ENCODE measurements around the gene TEX10.
"Not testable (repeated sequence)": the region's sequence is repeated elsewhere in the genome, so short reads cannot be mapped to it uniquely, and the experiment has no call there.

TEX10 gene

DNA sequence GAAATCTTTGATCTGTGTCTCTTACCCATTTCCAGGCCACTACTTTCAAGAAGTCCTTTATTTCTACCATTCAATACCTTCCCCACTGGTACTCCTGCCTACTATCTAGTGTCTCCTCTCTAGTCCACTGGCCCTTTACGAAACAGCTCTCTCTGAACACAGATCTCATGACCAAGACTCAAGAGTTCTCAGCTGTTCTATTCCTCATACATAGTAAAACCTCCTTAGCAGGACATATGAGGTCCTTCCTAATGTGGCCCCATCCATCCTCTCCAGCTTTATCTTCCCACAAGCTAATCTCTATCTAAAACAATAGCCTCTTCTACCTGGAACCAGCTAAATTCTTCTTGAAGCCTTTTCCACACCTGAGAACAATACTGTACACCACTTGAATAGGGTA, 2.6 kb downstream of the TEX10 start:
- H3K4me3 ChIP-seq (ENCODE audit: low read length) = no peak overlapping the region
- TF ChIP-seq, protein P1, sequence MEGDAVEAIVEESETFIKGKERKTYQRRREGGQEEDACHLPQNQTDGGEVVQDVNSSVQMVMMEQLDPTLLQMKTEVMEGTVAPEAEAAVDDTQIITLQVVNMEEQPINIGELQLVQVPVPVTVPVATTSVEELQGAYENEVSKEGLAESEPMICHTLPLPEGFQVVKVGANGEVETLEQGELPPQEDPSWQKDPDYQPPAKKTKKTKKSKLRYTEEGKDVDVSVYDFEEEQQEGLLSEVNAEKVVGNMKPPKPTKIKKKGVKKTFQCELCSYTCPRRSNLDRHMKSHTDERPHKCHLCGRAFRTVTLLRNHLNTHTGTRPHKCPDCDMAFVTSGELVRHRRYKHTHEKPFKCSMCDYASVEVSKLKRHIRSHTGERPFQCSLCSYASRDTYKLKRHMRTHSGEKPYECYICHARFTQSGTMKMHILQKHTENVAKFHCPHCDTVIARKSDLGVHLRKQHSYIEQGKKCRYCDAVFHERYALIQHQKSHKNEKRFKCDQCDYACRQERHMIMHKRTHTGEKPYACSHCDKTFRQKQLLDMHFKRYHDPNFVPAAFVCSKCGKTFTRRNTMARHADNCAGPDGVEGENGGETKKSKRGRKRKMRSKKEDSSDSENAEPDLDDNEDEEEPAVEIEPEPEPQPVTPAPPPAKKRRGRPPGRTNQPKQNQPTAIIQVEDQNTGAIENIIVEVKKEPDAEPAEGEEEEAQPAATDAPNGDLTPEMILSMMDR (conservative IDR thresholded peaks at IDR 0.05; ENCODE audit: low read depth, low read length) = no peak
- DNase-seq (ENCODE audit: low read depth) = no peak

- DNase-seq (ENCODE audit: low read depth) = no peak
- TF ChIP-seq, protein P1 (conservative IDR thresholded peaks at IDR 0.05; ENCODE audit: low read depth, low read length) = no peak
- no peak overlapping the region for H3K4me3 ChIP-seq (ENCODE audit: low read length)
Observed at GRCh38 chr9:100346836-100347235, 5.9 kb downstream of the TEX10 start.

GRCh38 chr9:100341889-100342288, 10.9 kb downstream of the TEX10 start:
- no peak overlapping the region for H3K4me3 ChIP-seq (ENCODE audit: low read length)
- TF ChIP-seq, protein P1 (conservative IDR thresholded peaks at IDR 0.05; ENCODE audit: low read depth, low read length) = no peak
- no peak for DNase-seq (ENCODE audit: low read depth)

DNA sequence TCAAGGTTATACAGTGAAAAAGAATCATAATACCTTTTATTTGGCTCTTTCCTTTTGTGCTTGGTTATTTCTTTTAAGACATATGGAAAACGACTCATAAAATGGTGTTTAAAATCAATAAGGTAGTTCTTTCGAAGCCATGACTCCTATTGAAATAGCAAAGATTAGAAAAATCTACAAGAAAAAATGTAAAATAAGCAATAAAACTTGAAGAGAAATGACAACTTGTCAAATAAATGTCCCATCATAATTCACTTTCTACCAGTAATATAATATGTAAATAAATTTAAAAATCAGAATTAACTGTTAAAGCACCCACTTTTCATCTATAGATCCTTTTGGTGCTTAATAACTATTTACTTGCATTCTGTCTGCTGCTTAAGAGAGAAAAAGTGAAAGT, 12.5 kb downstream of the TEX10 start:
- DNase-seq (ENCODE audit: low read depth) = no peak
- no peak overlapping the region for H3K4me3 ChIP-seq (ENCODE audit: low read length)
- TF ChIP-seq, protein P1 (conservative IDR thresholded peaks at IDR 0.05; ENCODE audit: low read depth, low read length) = no peak

DNA sequence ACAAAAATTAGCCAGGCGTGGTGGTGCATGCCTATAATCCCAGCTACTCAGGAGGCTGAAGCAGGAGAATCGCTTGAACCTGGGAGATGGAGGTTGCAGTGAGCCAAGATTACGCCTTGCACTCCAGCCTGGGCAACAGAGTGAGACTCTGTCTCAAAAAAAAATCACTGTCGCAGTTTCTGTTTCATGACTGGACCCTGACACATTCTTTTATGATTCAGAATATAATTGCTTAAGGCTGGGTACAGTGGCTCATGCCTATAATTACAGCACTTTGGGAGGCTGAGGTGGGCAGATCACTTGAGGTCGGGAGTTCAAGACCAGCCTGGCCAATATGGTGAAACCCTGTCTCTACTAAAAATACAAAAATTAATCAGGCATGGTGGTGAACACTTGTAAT, 14.0 kb downstream of the TEX10 start:
- H3K4me3 ChIP-seq (ENCODE audit: low read length); DNase-seq (ENCODE audit: low read depth): not testable (repeated sequence)

GRCh38 chr9:100324594-100325200, 28.0 kb downstream of the TEX10 start:
- no peak for DNase-seq (ENCODE audit: low read depth)
- TF ChIP-seq, protein P1 (conservative IDR thresholded peaks at IDR 0.05; ENCODE audit: low read depth, low read length) = peak; percentile 43
- no peak overlapping the region for H3K4me3 ChIP-seq (ENCODE audit: low read length)

- no peak overlapping the region for H3K4me3 ChIP-seq (ENCODE audit: low read length)
- no peak for DNase-seq (ENCODE audit: low read depth)
- TF ChIP-seq, protein P1 (conservative IDR thresholded peaks at IDR 0.05; ENCODE audit: low read depth, low read length) = peak; percentile 71
Observed at GRCh38 chr9:100322954-100323536, 29.7 kb downstream of the TEX10 start.

All from retinal pigment epithelial cell (primary cell).